NCI-H2196 (cell line): ENCODE results near the gene CENPM.
A peak's percentile ranks its signal among the peaks of the same experiment; 100 is the strongest.

ENCODE experiments used
- DNase-seq: peaks from one replicate; lab custom pipeline; 2025; ENCODE audit not compliant: unreplicated experiment; lab: John Stamatoyannopoulos, UW

The CENPM gene

GRCh38 chr22:41933411-41934177, 13.4 kb downstream of the CENPM start:
- no peak for DNase-seq

- DNase-seq: no peak
Observed at GRCh38 chr22:41932353-41932752, 14.6 kb downstream of the CENPM start.

GRCh38 chr22:41931701-41932269, 15.2 kb downstream of the CENPM start:
- no peak for DNase-seq

- DNase-seq: no peak
Observed at GRCh38 chr22:41929418-41929810, 17.5 kb downstream of the CENPM start.

- no peak for DNase-seq
Observed at GRCh38 chr22:41928593-41929417, 18.1 kb downstream of the CENPM start.

- no peak for DNase-seq
Observed at GRCh38 chr22:41927813-41928212, 19.1 kb downstream of the CENPM start.

GRCh38 chr22:41925783-41926460, 21.0 kb downstream of the CENPM start:
- no peak for DNase-seq

GRCh38 chr22:41923595-41924276, 23.2 kb downstream of the CENPM start:
- no peak for DNase-seq

GRCh38 chr22:41922940-41923594, 23.9 kb downstream of the CENPM start:
- DNase-seq: no peak

- DNase-seq: no peak
Observed at GRCh38 chr22:41922328-41922727, 24.6 kb downstream of the CENPM start.

- no peak for DNase-seq
Observed at GRCh38 chr22:41920271-41920976, 26.5 kb downstream of the CENPM start.

GRCh38 chr22:41919357-41920224, 27.4 kb downstream of the CENPM start:
- no peak for DNase-seq

GRCh38 chr22:41917903-41918791, 28.8 kb downstream of the CENPM start:
- DNase-seq: peak; percentile 66

GRCh38 chr22:41917375-41917902, 29.5 kb downstream of the CENPM start:
- peak; percentile 91 for DNase-seq

- no peak for DNase-seq
Observed at GRCh38 chr22:41916745-41917358, 30.1 kb downstream of the CENPM start.

GRCh38 chr22:41915786-41916493, 31.0 kb downstream of the CENPM start:
- DNase-seq: no peak
